Glomerular visceral epithelial cell (primary cell): ENCODE results near the gene CDH15.
"Not testable (repeated sequence)": the region's sequence is repeated elsewhere in the genome, so short reads cannot be mapped to it uniquely, and the experiment has no call there.

Source experiments
- DNase-seq: peaks from one replicate; pipeline ENCODE4 v3.0.0-alpha.2; 2016; ENCODE audit errors: extremely low spot score

CDH15 gene

DNA sequence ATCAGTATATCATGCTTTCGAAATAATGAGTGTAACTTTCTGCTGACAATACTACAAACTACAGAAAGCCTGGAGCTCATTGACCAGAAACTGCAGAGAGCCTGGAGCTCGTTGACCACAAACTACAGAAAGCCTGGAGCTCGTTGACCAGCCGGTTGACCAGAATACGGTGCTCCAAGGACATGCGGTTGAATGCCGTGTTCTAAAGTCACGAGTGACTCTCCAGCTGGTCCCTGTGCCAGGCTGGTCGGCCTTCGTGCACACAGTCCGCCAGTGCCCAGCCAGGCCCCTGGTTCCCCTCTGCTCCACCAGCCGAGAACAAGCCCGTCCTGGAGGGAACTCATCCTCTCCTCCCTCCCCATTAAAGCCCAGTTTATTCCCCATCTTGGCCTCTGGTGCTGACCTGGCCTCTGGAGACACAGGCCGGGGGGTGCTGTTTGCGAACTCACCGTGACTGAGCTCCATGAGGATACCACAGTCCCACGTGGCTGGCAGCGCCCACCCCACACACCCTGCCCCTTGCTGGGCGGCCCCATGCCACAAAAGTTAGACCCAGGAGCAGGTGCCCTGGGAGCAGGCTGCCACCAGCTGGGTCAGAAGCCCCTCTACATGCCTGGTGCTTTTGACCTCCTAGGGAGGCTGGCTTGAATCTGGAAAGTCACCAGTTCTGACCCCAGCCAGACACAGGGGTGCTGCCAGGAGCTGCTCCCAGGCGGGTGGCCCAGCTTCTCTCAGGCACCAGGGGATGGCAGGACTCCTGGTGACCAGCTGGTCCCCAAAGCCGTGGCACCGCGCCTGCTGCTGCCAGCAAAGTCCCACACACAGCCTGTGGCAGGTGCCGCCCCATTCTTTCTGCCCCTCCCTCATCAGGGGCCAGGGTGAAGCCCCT, 15.5 kb upstream of the CDH15 start:
- no peak for DNase-seq

DNA sequence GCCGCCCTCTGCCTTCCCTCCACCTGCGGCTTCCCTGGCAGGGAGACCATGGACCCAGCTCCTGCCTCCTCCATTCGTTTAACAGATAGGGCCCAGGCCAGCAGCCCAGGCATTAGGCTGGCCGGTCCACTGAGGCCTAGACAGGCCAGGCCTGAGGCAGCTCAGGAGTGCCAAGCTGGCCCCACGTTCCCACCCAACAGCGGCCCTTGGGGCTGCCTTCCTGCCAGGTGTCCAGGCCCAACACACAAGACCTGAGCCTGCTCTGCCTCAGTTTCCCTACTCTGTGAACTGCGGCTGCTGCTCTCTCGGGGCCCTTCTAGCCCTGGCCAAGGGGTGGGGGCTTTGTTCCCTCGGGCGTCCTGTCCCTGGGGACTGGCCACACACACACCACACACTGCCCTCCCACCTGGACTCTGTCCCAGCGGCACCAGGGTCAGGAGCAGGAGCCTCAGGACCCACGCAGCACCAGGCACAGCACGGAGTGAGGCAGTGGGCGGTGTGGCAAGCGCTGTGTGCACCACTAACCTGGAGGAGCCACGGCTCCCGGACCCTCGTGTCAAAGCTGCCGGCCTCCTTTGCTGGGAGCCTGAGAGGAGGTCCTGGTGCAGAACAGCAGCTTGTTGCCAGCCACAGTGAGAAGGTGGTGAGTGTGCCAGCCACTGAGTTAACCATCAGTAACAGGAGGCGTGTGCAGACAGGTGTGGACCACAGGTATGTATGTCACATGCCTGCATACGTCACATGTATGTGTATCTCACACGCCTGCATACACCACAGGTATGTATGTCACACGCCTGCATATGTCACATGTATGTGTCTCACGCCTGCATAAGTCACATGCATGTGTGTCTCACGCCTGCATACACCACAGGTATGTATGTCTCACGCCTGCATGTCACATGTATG, 14.6 kb upstream of the CDH15 start:
- DNase-seq, result no peak

DNA sequence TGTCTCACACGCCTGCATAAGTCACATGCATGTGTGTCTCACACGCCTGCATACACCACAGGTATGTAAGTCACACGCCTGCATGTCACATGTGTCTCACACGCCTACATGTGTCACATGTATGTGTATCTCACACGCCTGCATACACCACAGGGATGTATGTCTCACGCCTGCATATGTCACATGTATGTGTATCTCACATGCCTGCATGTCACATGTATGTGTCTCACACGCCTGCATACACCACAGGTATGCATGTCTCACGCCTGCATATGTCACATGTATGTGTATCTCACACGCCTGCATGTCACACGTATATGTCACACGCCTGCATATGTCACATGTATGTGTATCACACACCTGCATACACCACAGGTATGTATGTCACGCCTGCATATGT, 13.8 kb upstream of the CDH15 start:
- DNase-seq, result no peak

DNA sequence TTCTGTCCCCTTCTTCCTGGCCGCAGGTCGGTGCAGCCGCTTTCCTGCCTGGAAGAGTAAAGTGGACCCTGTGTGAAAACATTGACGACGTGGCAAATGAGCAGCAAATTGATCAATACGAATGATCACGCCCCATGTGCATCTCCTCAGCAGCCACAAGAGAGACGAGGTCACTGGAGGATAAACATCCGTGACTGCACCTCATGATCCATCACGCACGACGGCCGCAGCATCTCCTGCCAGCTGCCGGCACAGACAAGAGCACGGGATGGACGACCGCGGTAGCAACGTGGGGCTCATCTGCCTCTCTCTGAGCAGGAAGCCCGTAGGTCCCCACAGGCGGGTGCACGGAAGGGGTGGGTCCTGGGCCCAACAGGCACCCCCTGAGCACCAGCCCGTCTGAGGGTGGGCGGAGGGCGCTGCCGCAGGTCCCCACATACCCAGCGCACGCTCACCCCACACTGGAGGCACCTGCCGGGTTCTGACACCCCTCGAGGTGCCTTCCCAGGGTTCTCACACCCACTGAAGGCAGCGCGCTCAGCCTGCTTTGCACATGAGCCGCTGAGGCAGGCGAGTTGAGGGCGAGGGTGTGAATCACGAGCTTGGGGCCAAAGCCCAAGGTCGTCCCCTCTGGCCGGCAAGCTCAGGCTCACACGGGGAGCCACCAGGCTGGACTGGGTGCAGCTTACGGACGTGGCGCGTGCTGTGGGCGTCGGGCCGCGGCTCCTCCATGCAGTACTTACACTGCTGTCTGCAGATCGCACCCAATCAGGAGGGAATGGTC, 12.3 kb upstream of the CDH15 start:
- no peak for DNase-seq

DNA sequence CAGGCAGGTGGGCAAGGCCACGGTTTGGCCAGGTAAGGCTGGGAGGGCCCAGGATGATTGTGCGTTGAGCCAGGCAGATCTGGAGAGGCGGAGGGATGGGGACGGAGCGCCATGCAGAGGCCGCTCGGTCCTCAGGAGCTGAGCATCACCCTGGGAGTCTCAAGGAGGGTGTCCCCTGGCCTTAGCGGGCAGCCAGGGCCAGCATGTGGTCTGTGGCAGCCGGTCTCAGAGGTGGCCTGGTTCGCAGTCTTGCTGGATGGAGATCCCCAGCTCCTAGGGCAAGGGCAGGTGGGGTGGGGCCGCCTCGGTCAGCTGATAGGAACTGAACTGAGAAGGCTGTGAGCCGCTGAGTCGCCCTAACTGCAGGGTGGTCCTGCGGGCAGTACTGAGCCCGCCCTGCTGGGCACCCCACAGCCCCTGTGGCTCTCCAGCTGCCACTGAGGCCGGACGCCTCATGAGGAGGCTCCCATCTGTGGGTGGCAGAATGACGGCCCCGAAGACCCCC, 11.6 kb upstream of the CDH15 start:
- DNase-seq, result no peak

DNA sequence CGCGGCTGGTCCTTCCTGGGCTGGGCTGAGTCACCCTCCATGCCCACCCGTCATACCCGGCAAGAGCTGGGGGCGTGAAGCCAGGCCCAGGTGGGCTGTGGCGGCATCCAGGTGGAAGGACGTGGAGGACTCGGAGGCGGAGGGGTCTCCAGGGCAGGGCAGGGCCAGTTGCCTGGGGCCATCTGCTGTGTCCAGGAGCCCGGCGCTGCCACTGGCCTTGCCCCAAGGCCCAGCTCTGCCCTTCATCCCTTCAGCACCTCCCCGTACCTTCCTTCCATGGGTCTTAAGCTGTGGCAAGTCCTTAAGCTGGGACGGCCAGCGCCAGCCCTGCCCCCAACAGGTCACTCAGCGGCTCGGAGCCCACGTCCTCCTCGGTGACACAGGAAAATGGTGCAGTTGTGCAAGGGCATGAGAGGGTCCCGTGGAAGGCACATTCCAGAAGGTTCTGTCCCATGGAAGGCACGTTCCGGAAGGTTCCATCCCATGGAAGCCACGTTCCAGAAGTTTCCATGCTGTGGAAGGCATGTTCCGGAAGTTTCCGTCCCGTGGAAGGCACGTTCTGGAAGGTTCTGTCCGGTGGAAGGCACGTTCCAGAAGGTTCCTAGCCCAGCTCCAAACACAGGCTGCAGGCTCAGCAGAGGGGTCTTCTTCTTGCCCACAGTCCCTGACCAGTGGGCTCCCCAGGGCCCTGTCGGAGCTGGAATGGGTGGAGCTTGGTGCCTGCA, 10.4 kb upstream of the CDH15 start:
- DNase-seq, result no peak

DNA sequence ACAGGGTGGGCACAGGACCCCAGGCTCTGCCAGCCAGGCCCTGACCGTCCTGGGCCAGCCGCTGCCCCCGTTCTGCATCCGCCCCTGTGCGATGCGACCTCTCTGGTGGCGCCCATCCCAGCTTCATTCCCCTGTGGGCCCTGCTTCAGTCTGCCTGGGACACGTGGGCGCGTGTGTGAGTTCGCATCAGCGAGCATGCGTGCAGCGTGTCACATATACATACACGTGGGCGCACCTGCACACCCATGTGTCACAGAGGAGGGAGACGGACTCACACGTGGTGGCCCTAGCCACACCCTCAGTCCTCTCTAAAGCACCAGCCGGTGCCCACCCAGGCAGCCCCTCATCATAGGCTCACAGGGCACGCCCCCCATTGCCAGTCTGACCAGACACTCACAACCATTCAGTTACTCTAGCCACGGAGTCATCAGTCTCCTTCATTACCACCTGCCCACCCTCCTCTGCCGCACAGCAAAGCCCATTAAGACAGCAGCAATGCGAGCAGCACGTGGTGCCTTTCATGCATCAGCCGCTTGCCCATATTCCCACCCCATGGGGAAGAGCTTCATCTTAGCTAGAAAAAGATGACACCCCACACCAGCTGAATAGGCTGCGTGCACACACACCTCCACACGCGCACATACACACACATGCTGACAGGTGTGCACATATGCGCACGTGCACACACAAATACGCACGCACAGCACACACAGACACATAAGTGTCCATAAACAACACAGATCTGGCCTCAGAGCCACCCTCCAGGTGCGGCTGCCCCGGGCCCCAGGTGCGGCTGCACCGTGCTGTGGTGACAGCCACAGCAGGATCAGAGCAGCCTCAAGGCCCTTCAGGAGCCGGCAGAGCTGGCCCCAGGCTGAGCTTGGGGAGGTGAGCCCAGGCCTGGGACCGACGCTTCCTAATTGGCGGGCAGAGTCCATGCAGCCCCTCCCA, 9.5 kb upstream of the CDH15 start:
- no peak for DNase-seq

DNA sequence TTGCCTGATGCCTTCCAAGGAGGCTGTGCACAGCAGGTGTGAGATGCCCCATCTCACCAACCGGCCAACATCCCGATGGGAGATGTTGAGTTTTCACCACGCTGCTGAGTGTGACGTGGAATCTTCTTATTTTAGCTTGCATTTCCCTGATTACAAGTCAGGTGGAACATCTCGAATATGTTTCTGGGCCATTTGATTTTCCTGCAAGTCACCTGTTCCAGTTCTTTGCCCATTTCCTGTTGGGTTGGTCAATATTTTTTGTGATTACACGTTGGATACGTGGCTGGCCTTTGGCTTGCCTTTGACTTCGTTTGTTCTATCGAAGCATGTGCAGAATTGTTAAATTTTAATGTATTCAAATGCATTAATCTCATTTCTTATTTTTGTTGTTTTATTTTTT, 8.3 kb upstream of the CDH15 start:
- no peak for DNase-seq

DNA sequence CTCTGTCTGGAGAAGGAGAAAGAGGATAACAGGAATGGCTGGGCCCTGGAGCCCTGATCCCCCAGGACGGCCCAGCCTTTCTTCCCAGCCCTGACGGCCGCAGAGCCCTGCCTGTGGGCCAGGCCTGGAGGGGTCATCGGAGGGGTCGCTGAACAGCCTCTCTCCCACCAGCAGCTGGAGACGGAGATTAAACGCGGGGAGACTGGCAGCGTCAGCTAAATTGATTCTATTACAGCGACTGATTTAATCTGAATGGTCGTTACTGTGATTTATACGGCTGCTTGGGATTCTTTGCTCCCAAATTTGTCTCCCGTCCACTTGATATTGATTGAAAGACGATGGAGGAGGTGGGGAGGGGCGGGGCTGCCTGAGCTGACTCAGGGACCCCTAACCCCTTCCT, 7.1 kb upstream of the CDH15 start:
- no peak for DNase-seq

DNA sequence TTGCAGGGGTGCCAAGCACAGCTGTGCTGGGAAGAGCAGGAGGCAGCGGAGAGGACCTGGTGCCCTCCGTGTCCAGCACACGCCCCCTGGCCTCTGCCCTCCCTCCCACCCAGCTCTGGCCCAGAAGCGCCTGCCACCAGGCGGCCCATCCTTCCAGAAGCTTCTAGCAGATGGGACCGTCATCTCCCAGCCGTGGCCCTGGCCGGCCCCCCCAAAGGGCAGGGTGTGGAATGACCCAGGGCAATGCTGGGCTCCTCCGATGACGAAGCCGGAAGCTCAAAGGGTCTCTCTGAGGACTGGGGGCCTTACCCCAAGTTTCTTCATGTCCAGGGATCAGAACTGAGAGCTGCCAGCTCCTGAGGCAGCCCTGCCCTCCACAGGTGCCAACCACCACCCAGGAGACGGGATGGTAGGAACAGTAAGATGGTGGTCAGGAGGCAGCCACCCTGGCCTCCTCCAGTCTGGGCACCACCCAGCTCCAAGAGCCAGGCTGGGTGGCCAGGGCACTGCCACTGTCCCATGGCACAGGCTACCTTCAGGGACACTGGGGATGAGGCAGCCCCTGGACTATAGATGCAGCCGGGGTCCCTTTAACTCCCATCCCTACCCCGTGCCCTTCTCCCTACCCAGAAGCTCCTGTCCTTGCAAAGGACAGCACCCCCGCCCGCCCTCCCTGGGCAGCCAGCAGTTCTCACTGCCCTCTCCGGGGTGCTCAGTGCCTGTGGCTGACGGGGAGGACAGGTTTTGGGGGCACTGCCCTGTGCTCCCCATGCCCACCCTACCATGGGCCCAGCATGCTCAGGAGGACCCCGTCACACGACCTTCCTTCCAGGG, 6.5 kb upstream of the CDH15 start:
- DNase-seq, result no peak

DNA sequence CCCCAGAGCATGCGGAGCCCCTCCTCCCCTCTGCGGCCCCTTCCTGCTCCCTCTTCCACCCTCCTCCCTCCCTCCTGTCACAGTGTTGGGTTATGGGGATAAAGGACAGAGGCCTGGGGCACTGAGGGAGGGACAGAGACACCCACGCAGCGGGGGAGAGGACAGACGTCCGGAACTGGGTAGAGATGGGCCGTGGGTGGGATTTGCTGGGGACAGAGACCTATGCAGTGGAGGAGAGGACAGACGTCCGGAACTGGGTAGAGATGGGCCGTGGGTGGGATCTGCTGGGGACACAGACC, 5.9 kb upstream of the CDH15 start:
- not testable (repeated sequence) for DNase-seq

DNA sequence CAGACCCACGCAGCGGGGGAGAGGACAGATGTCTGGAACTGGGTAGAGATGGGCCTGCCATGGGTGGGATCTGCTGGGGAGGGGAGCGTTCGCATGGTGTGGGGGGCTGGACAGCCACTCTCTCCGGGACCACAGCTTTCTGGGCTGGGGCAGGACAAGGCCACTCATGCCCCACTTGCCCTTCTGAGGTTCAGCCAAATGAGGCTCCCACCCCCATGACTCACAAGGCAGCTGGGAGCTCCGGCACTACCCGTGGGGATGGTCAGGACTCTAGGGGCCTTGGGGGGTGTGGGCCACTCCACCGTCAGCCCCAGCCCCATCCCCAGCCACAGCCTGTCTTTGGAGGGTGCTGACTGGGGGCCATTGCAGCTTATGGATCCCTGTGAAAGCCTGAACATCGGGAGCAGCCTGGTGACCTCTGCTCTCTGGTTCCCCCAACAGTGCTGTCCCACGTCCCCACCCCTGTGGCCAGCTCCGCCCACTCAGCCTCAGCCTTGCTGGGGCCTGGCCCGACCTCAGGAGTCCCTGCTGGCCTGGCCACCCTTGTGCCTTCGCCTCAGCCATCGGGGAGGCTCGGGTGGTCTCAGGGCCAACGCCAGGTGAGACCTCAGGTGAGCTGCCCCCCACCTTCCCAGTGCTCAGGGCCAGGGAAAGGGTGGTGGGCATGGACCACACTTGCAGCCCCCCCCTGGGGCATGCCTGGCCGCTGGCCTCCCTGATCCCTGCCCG, 4.7 kb upstream of the CDH15 start:
- no peak for DNase-seq

DNA sequence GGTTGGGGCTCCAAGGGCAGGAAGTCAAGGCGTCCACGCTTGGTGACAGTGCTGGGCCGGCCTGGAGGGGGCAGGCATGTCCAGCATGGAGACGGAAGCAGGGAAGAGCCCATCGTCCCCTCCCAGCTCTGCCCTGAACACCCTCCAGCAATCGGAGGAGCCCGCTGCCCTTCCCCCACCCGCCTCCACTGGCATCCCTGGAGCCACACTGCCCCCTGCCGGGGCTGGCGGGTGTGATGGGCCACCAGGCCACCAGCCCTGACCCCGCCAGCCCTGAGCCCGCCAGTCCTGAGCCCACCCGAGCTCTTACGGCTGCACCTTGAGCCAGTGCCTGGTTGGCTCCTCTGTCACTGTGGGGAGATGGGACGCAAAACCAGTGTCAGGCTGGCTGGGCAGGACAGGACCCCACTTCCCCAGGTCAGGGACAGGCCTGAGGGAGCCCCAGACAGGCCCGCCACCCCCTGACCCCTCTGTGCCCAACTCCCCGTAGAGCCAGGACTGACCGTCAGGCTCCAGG, 4.1 kb upstream of the CDH15 start:
- peak; percentile 61 for DNase-seq

DNA sequence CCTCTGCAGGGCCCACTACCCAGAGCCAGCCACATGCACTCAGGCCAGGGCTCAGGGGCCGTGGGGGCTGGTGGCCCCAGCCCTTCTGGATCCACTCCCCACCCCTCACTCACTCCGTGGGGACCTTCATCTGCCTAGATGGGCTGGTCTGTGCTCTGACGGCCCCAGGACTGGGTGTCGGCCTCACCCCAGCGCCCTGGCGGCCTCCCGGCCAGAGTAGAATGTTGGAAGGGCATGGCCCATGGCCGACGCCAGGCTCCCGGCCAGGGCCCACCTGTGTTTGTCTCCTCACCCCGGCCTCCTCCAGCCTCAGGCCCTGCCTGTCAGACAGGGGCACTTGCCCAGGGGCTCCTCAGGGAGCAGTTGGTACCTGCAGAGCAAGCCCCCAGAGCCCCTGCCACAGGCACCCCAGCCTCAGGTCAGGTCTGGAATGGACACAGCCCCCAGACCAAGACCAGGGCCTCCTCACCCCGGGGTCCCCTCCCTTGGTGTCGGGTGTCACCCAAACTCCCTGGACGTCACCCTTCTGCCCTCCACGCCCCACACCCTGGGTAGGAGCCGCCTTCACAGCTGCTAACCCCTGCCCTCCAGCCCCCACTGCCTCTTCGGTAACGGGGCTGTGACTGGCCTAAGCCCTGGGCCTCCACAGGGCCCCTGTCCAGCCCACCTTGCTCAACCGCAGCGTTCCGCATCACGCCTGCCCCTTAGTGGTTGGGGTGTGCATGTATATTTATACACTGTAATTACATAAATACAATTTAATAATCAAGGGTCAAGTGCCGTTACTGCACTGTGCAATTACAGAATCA, 3.0 kb upstream of the CDH15 start:
- no peak for DNase-seq

DNA sequence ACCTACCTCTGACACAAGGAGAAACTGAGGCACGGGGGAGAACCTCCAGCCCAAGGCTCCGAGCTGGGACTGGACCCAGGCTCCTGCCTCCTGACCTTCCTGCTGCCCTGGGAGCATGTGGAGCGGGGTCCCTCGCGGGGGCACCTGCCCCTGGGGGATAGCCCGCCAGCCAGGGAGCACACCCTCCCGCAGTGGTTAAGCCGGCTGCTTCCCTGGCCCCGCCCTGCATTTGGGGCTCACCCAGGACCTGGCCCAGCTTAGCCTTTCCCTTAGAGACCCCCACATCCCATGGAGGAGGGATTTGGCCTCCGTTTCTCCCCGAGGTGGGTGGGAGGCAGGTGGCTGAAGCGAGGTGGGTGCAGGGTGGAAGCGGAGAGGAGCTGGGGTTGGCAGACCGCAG, 1.8 kb upstream of the CDH15 start:
- DNase-seq, result no peak

DNA sequence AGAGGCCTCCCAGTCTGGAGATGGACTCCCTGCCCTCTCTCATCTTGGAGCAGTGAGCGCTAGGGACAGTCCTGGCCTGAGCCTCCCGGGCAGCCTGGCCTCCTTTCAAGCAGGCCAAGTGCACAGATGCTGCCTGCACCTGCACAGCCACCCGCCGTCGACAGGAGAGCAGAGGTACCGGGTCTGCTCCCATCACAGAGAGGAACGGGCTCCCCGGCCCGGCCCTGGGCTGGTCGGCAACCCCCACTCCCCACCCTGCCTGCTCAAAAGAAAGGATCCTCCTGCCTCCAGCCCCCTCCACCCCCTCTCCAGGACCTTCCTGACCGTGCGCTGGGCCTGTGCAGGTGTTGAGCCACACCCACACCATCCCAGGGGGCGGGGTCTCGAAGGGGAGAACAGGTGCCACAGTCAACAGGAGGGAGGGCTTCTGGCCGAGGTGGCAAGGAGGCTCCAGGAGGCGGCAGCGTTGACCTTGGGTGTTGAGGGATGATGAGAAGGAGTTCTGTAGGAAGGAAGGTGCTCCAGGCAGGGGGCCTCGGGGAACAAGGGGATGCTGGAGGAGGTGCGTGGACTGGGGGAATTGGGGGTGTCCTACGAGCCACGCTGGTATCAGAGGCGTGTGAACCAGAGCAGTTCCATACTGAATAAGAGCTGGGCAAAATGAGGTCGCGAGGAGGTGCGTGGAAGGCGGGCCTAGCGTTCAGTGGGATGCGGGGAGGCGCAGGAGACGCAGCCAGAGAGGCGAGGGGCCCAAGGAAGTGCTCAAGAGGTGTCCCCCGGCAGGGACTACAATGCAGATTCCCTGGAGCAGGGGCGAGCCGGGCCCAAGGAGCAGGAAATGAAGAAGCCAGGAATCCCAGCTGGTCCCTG, 967 bp upstream of the CDH15 start:
- no peak for DNase-seq

DNA sequence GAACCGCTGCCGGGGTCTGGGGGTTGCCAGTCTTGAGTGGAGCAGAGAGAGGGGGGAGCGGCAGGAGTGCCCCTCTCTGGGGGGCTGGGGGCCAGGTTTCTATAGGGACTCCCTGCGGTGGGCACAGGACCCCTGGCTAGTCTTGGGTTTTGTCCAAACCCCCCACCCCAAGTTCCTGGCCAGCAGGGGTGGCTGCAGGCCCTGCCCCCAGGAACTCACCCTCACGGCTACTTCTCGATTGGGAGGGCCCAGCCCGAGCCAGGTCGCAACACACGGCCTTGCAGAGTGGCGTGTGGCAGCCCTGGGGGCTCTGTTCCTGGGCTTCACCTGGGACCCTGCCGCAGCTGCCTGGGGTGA, 601 bp downstream of the CDH15 start:
- DNase-seq, result no peak
